HG02943 (cell line): ENCODE results near the gene NTM.

Experiments used
- ATAC-seq: cut with Tn5 transposase; IDR thresholded peaks from one replicate; pipeline ENCODE4 v1.9.1; 2021; ENCODE audit warnings: mild to moderate bottlenecking, low read depth, moderate library complexity; ENCODE audit not compliant: unreplicated experiment

NTM gene

GRCh38 chr11:132075447-132075846 is 705.0 kb downstream of the NTM start:
- ATAC-seq = no peak

GRCh38 chr11:132077416-132077815 is 707.0 kb downstream of the NTM start:
- no peak for ATAC-seq

DNA sequence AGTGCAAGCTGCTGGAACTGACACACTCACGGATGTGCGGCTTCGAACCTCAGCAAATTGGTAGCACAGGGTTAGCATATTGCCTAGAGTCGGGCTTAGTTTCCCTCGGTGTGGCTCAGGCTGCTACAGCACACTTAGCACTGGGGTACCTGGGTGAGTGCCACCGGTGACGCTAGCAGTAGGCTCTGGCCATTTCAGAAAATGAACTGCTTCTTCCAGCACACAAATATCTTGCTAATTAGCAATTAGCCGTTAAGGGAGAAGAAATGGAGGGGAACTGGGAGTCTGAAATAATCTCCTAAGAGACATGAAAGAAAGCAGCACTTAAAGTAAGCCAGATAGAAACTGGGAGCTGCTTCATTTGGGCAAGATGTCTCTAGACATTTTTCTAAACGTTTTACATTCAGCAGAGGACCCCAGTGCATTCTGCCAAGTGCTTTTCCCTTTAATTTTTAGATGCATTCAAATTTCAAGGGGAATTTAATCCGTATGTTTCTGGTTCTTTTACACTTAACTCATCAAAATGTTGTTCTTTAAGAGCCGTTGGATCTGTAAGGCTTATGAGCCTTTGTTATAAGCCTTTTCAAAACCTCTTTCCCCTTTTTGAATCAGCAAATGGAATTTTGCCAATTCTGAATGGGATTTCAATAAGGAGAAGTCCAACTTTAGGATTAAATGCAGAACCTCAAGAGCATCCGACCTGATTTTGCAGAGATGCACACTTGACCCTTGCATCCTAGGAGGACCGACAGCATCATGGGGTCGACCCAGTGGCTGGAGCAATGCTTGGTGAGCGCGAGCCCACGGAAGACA is 708.1 kb downstream of the NTM start:
- ATAC-seq = no peak

DNA sequence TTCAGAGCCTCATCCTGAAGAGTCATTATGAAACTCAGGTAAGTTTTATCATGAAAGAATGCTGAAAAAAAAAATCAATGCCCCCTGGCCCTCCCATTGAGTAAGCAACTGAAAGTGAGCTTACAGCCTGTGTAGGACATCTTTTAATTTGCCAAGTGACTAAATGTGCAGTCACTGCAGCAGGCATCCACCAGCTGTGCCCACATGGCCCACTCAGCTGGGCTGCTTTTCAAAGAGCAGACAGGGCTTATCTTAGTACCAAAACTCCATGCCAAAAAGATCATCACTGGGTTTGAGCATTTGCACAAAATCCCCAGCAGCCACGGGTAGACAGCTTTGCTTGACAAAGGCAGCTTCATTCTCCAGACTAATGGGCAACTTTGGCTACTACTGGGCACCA is 709.7 kb downstream of the NTM start:
- no peak for ATAC-seq

DNA sequence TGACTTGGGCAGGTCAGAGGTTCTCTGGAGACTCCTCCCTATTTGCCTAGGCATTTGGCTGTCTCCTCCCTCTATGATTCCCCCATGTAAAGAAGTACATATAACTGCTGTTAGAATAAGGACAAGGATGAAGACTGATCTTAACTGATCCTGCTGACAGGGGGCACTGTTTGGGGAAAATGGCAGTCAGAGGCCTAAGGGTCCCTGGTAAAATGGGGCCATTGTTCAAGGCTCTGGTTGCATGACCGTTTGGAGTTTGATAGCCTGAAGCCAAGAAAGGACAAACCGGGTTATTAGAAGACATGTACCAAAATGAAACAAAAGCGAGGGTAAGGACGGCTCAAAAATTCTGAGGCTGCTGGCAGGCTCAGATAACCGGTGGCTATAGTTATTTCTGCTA is 712.2 kb downstream of the NTM start:
- no peak for ATAC-seq

DNA sequence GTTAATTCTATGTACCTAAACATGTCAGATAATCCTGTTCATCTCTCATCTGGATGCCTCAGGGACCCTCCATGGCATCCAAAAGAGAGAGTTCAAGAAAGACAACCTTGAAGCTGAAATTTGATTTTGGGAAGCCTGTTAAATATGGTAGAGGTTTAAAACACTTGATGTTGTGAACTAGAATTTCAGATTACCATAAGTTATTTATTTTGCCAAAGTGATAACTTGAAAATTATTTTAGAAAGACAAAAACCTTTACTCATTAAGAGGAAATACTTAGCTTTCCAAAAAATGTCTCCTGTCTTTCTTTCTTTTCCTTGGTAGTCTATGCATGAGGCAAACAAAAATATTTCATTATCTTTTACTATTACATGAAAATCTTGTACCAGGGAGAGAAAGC is 714.0 kb downstream of the NTM start:
- ATAC-seq = no peak

GRCh38 chr11:132087148-132087547 is 716.7 kb downstream of the NTM start:
- no peak for ATAC-seq

DNA sequence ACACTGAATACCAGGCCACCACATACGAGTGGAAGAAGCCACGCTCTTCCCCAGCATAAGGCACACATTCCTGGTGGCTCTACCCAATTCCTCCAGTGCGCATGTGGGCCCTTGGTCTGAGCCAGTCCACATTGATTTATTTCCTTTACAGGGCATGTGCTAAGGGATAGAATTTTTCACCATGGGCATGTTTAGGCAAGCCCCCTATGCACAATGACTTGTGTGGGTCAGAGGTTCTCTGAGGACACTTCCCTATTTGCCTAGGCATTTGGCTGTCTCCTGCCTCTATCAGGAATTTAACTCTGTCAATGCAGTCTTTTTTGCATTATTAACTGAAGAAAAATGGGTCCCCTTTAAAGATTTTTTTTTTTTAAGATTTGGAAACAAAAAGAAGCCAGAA is 718.1 kb downstream of the NTM start:
- ATAC-seq = no peak

GRCh38 chr11:132093536-132094259 is 723.3 kb downstream of the NTM start:
- ATAC-seq = no peak

GRCh38 chr11:132094598-132094997 is 724.2 kb downstream of the NTM start:
- no peak for ATAC-seq

- no peak for ATAC-seq
Observed at GRCh38 chr11:132095230-132096131, 725.1 kb downstream of the NTM start.

DNA sequence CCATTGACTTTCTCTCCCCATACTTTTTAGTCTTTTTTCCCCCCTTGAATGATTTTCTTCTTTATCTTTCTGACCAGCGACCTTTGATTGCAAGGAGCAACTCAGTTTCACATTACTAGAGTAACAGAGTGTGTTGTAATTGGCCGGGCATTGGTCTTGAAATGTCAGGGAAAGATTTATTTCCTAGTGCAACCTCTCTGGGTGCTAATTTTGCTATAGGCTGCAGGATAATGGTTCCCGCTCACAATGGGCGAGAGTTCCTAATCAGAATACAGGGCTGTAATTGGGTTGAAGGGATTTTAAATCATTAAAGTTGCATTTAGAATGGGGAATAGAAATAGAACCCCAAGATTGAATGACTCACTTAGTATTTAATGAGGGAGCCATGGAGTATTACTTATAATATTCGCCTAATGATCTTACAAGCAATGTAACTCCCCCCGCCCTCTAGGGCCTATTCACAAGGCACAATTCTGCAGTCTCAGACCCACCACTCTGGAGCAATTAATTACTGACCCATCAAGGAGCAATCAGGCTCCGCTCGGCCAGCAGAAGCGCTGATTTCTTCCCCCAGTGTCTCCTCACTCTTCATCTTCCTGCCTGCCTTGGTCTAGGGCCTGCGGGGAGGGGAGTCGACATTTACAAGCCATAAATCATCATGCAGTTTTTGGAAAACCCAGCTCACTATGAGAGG is 725.9 kb downstream of the NTM start:
- ATAC-seq = no peak

- no peak for ATAC-seq
Observed at GRCh38 chr11:132099692-132100091, 729.3 kb downstream of the NTM start.

DNA sequence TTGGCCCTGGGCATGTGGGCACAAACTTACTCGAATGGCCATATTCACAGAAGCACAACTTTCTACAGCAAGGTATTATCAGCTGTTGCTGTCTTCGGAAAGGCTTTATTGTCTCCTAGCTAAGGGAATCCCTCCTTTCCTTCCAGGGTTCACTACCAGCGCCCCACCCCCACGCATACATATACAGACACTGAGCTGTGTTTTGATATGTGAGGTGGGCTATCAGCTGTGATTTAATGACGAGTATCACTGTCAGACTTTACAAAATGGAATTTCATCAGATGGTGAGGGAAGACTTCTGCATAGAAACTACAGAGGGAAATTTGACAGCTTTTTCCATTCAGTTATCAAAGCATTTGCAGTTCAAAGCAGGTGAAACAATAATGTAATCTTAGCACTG is 730.2 kb downstream of the NTM start:
- ATAC-seq = no peak

- no peak for ATAC-seq
Observed at GRCh38 chr11:132101881-132102280, 731.5 kb downstream of the NTM start.

DNA sequence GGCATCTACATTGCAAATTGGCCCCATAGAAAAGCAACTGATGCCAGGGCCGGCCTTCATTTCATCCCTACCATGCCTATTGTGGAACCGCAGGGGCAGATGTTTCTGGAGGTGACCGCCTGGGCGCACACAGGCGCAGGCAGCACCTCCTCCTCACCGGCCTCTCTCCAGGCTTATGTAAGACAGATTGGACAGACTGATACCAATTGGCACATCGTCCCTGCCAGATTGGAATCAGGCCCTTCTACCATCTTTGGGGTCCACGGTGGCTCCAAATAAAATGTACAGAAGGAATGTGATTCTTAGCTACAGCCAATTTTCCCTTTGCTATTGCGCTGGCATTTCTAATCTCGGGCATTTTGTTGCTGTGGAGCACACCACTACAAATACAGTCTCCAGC is 732.6 kb downstream of the NTM start:
- ATAC-seq = no peak

DNA sequence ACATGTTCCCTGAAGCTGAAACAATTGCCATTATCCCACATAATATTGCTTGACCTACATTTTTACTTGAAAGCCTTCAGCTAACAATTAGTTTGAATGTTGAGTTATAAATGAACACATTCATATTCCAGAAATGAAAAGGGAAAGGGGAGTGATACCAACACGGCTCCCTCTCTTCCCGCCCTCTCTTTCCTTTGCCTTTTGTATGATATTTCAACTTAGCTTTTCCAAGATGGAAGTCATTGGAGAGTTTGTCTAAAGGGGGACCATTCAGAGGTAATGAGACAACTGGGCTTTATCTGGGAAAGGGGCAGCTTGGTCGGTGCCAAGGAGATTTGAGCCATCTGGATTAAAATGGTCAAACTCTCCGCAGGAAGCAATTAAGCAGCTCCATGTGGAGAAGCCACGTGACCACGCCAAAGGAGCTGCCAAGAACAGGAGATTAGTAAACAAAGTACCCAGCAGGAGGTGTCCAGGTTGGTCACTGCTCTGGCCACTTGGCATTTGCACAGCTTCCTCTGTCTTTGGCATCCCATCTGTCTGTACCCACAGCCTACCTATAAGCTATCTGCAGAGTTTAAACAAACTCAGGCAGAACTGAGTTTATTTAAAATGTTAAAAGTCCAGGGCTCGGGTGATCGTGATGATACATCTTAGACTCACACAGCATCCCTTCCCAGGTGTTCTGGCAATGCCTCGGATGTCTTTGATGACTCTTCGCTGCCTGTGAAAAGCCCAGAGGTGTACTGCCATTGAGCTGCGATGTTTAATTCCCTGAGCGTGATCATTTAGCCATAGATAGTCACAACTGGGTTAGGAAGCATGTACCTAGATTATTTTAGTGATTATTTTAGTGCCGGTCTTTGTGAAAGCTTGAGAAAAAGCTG is 735.9 kb downstream of the NTM start:
- ATAC-seq = no peak

GRCh38 chr11:132111316-132111715 is 740.9 kb downstream of the NTM start:
- no peak for ATAC-seq

DNA sequence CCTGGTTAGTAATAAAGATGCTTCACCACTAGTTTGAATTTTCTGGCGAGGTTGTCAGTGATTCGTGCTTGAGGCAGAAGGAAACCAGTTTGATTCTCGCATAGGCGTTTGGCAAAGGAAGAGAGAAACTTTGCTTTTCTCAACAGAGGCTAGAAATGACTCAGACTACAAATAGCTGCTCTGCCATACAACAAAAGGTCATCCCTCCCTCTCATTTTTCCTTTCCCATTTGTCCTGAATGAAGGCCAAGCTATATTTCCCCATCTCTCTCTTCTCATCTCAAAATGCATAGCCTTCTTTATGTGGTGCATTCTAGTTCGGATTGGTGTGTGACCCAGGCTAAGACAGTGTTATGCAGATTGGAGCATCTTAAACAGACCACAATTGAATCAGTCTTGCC is 741.4 kb downstream of the NTM start:
- ATAC-seq = no peak
